GOT3 (cell line): ENCODE results near the gene HOXA5.

Experiments used
- DNase-seq: peaks from one replicate; lab custom pipeline; 2025; ENCODE audit warnings: mixed read lengths; lab: John Stamatoyannopoulos, UW

The HOXA5 gene

GRCh38 chr7:27095897-27096767 lies 47.3 kb downstream of the HOXA5 start, which contains the start of gene HOXA1:
TSS of gene HOXA1 (minus strand) at chr7:27096000. CDS start at chr7:27095912, 88 bp downstream.
- peak; percentile 81 for DNase-seq

- no peak for DNase-seq
Observed at GRCh38 chr7:27095050-27095896, 48.2 kb downstream of the HOXA5 start.

- DNase-seq = no peak
Observed at GRCh38 chr7:27094304-27095049, 49.0 kb downstream of the HOXA5 start.

- no peak for DNase-seq
Observed at GRCh38 chr7:27093184-27093895, 50.1 kb downstream of the HOXA5 start.

- DNase-seq = no peak
Observed at GRCh38 chr7:27092819-27093110, 50.7 kb downstream of the HOXA5 start.

GRCh38 chr7:27091941-27092818 lies 51.3 kb downstream of the HOXA5 start:
- no peak for DNase-seq

GRCh38 chr7:27091105-27091504 lies 52.4 kb downstream of the HOXA5 start:
- DNase-seq = no peak
